ENCODE measurements around the gene CYTH4.
"Not testable (repeated sequence)": the region's sequence is repeated elsewhere in the genome, so short reads cannot be mapped to it uniquely, and the experiment has no call there.

The CYTH4 gene

DNA sequence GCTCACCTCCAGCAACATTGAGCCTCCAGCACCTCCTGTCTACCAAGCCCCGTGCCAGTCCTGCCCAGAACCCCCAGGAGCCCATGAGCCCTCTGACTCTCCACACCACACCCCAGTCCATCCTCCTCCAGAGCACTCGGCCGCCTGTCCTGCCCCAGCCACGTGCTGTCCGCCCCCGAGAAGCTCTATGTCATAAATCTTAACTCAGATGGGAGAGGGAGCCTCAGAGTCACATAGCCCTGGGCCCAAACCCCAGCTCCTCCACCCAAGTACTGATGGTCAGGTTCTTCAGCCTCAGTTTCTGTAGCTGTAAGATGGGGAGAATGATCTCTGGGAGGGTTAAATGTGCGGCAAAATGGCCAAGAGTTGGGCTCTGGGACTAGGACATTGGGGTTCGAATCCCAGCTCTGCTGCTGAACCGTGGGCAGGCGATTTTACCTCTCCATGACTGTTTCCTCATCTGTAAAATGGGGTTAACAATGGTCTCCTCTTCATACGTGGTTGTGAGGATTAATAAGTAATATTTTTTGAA is 27.8 kb downstream of the CYTH4 start:
- DNase-seq (ENCODE audit: low spot score): no peak

DNA sequence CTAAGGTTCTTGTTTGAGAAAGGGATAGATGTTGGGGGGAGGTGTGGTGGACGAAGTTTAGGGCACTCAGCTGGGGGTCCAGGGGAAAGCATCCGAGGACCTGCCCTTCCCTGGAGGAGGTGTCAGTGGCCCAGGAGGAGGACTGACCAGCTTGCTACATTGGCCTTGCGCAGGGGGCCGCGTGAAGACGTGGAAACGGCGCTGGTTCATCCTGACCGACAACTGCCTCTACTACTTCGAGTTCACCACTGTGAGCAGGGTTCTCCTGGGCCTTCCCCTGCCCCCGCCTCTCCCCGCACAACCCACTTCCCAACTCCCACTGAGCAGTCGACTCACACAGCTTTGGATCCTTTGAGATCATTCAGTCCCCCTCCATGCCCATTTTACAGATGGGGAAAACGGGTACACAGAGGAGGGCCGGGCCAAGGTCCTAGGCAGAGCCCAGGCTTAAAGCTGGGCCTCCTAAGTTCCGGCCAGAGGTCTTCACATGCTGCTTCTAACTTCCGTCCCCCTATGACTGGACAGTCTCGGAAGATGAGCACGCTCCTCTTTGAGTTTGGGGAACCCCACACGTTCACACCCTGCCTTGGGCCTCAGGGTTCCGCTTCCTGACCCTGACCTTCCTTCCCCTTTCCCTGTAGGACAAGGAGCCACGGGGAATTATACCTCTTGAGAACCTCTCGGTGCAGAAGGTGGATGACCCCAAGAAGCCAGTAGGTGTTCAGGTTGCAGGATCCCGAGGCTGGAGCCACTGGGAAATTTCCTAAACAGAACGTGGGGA is 28.7 kb downstream of the CYTH4 start:
- DNase-seq (ENCODE audit: low spot score): no peak

DNA sequence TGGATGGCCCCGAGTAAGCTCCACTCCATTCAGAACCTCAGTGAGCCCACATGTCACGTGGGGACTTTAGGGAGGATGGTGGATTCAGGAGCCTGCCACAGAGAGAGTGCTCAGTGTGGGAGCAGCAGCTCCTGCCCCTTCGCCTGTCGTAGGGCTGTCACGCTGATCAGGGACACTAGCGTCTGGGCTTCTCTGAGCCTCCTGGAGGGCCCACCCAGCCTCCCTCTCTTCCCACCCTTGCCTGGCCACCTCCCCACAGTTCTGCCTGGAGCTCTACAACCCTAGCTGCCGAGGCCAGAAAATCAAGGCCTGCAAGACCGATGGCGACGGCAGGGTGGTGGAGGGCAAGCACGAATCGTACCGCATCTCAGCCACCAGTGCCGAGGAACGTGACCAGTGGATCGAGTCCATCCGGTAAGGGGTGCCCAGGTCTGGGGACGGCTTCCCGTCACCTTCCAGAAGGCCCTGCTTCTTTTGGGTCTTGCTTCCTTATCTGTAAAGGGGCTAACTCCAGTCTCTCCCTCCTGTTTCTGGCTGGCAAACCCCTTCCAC is 29.5 kb downstream of the CYTH4 start:
- no peak for DNase-seq (ENCODE audit: low spot score)

DNA sequence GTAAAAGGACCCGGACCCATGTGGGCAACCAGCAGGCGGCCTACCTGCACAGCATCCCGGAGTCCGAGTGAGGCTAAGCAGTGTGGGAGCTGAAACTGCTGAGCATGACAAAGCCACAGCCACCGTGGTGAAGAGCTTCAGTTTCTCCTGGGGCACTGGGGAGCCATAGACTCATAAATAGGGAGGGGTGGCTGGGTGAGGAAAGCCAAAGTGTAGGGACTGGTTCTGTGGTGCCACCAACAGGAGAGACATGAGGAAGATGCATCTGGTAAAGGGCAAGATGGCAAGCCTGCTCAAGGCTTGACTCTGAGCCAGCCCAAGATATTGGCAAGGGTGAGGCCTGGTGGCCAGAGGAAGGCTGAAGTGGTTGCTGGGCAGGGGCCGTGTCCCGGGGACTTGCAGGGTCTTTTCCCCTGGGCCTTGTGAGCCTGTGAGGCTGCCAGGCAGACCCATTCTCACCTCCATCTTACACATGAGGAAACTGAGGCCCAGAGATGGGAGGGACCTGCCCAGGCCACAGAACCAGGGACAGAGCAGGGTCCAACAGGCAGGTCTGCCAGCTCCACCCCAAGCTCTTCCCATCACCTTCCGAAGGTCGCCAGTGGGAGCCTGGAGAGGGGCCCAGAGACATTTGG is 30.4 kb downstream of the CYTH4 start:
- DNase-seq (ENCODE audit: low spot score): no peak

DNA sequence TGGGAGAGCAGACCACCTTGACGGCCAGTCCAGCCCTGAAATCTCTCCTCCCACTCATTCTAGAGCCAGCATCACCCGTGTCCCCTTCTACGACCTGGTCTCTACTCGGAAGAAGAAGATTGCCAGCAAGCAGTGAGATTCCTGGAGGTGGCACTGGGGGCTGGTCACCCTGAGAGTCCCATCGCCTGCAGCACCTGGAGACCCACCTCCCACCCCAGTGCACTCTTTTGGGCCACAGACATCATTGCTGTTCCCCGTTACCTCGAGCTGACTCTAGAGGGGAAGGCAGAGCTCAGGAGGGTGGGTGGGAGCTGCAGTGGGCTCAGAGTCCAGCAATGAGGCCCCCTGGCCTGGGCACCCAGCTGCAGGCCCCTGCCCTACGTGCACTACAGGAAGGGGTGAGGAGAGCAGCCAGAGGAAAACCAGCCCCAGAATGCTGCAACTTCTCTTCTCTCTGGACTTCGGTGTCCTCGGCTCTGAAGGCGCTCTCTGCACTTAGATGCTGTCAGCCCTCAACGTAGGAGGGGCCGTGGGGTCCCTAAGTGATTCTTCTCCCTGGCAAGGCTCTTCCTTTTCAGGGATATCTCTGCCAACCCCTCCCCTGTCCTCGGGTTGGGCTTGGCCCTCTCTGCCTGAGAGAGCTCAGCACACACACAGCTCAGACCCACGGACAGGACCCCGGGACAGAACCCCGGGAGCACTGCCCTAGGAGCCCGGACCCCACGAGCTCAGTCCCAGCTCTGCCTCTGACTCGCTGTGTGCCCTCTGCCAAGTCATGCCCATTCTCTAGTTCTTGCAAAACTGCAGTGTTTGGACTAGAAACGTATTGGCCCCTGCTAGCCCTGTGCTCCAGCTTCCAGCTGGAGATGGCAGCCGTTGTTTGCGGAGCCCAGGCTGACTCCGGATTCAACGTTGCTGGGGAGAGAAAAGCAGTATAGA is 31.3 kb downstream of the CYTH4 start:
- DNase-seq (ENCODE audit: low spot score): no peak

DNA sequence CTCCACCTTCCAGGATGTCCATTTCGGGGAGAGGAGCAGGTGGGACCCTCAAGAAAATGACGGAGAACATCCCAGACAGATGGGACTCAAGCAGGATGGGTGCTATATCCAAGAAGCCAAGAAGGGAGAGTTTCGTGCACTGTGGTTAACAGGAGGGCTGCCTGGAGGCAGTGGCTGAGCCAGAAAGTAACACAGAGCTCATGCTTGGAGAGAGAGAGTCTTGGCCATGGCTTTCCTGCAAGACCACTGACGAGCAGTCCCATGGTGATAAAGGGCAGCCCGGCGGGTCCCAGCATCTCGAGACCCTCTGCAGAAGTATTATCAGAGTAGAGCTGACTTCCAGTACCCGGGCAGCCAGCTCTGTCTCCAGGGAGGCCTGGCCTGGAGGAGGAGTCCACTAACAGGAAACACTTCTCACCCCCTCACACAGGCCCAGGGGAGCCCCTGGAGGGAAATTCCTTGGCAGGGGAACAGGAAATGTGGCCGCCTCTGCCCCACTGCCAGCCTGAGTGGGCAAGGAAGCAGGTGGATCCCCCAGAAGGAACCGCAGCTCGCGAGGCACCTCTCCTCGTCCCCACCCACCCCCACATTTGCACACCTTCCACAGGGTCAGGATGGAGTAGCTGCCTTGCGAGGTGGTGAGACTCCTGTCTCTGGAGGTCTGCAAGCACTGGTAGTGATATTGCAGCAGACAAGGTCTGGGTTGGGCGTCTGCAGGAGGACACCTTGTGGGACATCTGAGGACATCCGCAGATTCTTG is 32.2 kb downstream of the CYTH4 start:
- peak; percentile 36 for DNase-seq (ENCODE audit: low spot score)

DNA sequence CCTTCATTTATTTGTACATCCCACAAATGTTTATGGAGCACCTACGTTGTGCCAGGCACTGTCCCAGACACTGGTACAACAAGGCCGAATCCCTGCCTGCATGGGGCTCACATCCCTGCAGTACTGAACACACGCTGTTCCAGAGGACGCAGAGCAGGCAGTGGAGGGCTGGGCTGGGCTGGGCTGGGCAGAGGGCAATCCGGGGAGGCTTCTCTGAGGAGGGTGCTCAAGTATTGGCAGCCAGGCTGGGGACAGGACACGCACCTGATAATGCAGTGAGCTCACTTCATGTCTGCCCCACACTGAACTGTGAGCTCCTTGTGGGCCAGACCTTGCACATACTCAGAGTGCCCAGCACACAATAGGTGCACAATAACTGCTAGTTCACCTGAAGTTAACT is 34.1 kb downstream of the CYTH4 start:
- DNase-seq (ENCODE audit: low spot score): no peak

DNA sequence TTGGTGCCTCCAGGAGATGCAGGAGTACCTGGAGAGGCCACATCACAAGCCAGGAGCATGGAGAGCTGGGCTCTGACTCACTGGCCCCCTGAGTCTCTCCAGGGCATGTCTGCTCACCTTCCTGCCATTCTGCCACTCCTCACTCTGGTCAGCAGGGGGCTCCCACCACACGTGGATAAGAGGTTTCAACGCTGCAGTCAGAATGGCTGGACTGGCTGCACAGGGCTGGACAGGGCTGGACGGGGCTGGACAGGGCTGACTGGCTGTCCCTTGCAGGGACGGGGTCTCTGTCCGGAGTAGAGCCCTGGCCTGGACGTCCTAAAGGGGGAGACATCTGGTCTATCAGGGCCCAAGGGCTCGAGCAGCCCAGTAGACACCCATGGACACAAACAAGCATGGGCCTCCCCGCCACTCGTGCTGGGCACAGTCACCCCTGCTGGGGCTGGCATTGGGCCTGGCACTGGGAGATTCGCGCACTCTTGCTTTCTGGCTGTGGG is 34.6 kb downstream of the CYTH4 start:
- peak; percentile 86 for DNase-seq (ENCODE audit: low spot score)

DNA sequence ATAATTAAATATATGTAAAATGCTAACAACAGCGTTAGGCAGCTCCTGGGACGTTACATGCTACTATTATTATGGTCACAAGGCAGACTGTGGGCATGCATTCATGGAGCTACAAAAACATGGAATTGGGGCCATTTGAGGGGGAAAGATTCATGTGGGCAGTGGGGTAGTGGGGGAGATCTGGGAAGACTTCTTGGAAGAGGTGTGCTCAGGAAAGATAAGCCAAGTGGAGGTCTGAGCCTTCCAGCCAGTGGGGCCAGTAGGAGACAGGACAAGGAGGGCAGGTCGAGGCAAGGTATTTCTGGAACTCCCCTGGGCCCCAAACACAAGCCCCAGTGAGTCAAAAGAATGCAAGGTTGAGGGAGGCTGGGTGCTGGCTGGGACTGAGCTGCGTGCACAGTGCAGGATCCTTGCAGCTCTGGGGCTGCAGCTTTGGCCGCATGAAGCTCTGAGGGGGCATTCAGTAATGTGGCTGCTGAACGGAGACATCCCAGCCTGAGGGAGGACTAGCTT is 35.4 kb downstream of the CYTH4 start:
- DNase-seq (ENCODE audit: low spot score): no peak

DNA sequence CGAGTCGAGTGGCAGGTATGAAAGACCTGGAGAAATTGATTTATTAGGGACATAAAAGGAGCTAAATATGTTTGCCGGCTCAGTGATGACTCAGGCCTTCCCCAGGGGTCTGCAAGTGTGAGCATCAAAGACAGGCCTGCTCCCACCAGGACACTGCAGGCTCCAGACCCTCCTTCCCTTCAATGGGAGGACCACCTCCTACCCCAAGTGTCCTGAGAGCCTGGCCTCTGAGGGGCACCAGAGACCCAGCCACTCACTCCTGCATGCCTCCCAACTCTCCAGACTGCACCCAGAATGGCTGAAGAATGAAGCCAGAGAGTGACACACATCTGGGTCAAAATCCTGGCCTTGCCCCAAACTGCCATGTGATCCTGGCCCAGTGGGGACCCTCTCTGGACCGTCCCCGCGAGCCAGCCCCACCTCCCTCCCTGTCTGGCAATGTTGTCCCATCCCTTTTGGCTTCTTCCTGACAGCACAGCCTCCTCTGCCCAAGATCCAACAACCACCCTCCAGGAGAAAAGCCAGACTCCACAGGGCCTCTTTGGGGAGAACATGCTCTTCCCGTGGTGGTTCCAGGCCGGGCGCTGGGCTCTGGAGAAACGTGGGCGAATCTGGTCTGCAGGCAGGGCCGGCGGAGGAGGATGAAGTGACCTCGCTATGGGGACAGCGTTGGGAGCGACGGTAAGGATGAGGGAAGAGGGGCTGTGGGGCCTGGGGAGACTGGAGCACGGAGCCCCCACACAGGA is 36.2 kb downstream of the CYTH4 start:
- DNase-seq (ENCODE audit: low spot score): no peak

DNA sequence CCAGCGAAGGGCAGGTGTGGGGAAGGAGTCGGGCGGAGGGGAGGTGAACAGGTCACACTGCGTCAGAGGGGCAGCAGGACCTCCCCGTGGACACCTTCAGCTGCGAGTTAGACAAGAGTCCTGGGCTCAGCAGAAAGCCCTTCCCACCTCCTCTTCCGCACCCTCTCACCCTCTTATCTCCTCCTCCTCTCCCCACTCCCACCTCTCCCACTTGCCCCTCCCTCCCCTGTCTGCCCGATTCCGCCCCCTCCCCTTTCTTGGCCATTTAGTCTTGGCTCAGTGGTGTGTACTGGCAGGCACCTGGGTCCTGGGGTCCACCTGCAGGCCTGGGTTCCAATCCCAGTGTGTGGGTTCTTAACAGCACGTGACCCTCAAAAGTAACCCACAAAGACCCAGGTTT is 37.2 kb downstream of the CYTH4 start:
- no peak for DNase-seq (ENCODE audit: low spot score)

DNA sequence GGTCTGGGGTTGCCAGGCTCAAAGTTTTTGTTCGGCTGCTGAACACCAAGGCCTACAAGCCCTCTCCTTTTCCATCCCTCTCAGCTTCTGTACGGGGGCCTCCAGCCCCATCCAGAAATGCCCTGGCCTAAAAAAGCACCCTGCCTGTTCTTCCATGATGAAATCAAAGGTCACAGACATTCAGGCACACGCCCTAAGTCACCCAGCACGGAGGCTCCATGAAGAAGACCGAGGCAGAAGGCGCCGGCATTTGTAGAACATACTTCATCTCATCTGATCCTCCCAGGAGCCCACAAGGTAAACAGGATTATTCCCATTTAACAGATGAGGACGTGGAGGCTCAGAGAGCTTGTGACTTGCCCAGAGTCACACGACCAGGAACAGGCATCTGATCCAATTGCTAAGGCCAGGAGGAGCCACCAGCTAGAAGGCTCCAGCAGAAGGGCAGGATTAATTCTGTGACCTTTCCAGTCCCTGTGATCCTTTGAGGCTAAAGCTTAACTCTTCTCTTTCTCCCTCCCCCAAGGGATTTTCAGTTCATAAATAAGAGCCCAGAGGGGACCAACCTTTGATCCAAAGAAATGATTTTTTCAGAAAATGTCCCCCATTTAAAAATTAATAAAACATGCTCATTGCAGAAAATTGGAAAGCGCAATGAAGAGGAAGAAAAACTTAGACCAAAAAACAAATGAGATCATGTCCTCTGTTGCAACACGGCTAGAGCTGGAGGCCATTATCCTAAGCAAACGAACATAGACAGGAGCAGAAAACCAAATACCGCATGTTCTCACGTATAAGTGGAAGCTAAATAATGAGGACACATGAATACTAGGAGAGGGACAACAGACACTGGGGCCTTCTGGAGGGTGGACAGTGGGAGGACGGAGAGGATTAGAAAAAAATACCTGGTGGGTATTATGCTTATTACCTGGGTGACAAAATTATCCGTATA is 38.7 kb downstream of the CYTH4 start:
- DNase-seq (ENCODE audit: low spot score): no peak

DNA sequence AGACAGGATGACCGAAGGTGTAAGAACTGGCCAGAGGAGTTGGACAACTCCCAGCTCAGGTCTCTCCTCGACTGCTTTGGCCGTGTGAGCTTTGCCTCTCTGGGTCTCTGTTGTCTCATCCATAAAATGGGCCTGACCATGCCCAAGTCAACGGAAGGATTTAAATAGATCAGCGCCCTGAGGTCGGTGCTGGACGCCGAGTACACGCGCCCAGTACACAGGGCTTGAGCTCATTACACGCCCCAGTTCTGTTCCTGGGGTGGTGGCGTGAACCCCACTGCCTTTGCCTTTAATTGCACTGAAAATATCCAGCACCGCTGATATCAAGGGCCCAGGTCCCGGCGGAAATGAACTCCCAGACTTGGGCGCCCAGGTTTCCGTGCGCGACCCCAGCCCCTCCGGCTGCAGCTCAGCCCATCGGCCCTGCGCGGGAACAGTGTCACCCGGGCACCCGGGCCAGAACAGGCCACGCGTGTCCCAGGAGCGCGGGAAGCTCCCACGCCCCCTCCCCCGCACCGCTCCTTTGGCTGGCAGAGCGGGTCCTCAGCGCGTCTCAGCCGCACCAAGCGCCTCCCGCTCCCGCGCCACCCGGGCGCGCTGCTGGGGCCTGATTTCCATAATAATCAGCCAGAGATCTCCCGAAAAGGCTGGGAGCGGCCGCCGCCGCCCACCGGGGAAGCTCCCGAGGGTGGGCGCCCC is 42.2 kb downstream of the CYTH4 start:
- DNase-seq (ENCODE audit: low spot score): no peak

DNA sequence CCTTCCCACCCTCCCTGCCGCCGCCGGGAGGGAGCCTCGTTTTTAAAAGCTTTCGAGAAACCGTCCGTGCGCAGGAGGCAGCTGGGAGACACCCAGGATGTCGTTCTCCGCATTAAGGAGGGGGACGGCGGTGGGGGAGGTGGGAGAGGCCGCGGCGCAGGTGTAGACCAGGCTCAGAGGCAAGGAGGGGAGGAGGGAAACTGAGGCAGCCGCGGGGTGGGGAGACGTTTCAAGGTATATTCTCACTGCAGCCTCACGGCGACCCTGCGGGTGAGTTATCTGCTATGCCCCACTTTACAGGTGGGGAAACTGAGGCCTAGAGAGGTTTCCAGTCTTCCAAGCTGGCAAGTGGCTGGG is 42.7 kb downstream of the CYTH4 start:
- DNase-seq (ENCODE audit: low spot score): no peak

DNA sequence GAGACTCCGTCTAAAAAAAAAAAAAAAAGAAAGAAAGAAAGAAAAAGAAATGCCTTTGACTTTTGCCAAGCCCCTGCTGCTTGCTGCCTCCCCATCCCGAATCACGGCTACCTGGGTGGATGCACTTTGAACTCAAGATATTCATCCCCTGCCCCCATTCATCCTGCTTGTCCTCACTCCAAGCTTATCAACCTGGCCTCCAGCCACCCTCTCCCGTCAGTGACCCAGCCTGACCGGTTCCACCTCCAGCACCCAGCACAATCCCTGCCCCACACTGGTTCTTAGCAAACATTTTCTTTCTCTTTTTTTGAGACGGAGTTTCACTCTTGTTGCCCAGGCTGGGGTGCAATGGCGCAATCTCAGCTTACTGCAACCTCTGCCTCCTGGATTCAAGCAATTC is 44.4 kb downstream of the CYTH4 start:
- DNase-seq (ENCODE audit: low spot score): no peak

DNA sequence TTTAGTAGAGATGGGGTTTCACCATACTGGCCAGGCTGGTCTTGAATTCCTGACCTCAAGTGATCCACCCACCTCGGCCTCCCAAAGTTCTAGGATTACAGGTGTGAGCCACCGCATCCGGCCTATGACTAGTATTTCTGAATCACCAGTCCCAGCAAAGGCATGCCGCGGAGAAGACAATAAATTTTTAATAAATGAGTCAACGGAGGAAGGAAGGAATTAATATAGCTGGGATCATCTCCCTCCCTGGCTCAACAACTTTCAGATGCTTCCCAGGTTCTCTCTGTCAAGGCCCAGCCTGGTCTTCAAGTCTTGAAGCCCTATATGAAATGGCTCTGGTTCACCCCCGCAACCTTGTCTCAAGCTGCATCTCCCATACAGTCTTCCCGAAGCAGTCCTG is 45.7 kb downstream of the CYTH4 start:
- no peak for DNase-seq (ENCODE audit: low spot score)

DNA sequence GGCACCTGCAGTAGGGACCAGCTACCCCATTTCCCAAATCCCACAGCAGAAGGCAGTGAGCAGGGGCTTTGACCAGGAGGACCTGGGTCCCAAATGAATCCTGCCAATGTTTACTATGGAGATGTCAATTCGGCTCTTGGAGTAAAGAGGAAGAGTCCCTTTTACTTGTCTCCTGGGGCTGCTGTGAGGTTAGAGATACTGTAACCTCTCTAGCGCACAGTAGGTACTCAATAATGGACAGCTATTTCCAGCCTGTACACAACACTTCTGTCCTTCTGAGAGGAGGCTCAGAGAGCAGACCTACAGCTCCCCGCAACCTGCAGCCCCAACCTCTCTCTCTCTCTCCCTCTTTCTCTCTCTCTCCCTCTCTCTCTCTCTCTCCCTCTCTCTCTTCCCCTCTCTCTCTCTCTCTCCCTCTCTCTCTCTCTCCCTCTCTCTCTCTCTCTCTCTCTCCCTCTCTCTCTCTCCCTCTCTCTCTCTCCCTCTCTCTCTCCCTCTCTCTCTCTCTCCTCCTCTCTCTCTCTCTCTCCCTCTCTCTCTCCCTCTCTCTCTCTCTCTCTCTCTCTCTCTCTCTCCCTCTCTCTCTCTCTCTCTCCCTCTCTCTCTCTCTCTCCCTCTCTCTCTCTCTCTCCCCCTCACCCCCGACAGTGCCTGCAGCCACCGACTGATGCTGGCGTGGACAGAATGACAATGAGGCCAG is 46.4 kb downstream of the CYTH4 start:
- not testable (repeated sequence) for DNase-seq (ENCODE audit: low spot score)

Data from germinal center (tissue), 1 donor.